AG10803 (cell line): ENCODE results near the gene FOXL2NB.

Source experiments
- DNase-seq: peaks from one replicate; pipeline ENCODE4 v3.0.0; 2010; ENCODE audit warnings: low read depth
- H3K4me3 ChIP-seq: 2 replicates; pipeline ENCODE4 v1.5.1; 2011; ENCODE audit warnings: mild to moderate bottlenecking, low read length, control low read depth
- CTCF ChIP-seq: conservative IDR thresholded peaks from 2 replicates; pipeline ENCODE4 v1.5.1; 2011; ENCODE audit warnings: mild to moderate bottlenecking, low read length, control low read depth, inconsistent platforms

FOXL2NB gene

GRCh38 chr3:138933068-138933668 is 13.8 kb upstream of the FOXL2NB start:
- H3K4me3 ChIP-seq: no peak overlapping the region
- no peak for TF ChIP-seq CTCF
- DNase-seq: no peak

- no peak overlapping the region for H3K4me3 ChIP-seq
- DNase-seq: no peak
- TF ChIP-seq CTCF: no peak
Measured at GRCh38 chr3:138933981-138934691, 12.9 kb upstream of the FOXL2NB start.

GRCh38 chr3:138935505-138935862 is 11.5 kb upstream of the FOXL2NB start:
- H3K4me3 ChIP-seq: no peak overlapping the region
- DNase-seq: no peak
- TF ChIP-seq CTCF: no peak

- DNase-seq: peak; percentile 74
- H3K4me3 ChIP-seq: peak overlapping the region; percentile 59
- TF ChIP-seq CTCF: peak; percentile 75
Measured at GRCh38 chr3:138935863-138936740, 10.9 kb upstream of the FOXL2NB start.

GRCh38 chr3:138936741-138937689 is 10.0 kb upstream of the FOXL2NB start:
- peak overlapping the region; percentile 59 for H3K4me3 ChIP-seq
- TF ChIP-seq CTCF: no peak
- DNase-seq: no peak

GRCh38 chr3:138937690-138938055 is 9.3 kb upstream of the FOXL2NB start:
- DNase-seq: no peak
- TF ChIP-seq CTCF: no peak
- H3K4me3 ChIP-seq: no peak overlapping the region
